Kasumi-1 (cell line): ENCODE data around the gene WDR1.

Source experiments
- DNase-seq, 2 experiments: peaks; one replicate each; lab custom pipeline; 2025; lab: John Stamatoyannopoulos, UW

Gene WDR1

GRCh38 chr4:10066670-10067651 is 49.6 kb downstream of the WDR1 start:
- no peak for DNase-seq

GRCh38 chr4:10066206-10066605 is 50.4 kb downstream of the WDR1 start:
- no peak for DNase-seq

- peak; percentile 63 to 66 for DNase-seq
These were observed 52.9 kb downstream of the WDR1 start for GRCh38 chr4:10063544-10064300.

- DNase-seq, result no peak
These were observed 54.8 kb downstream of the WDR1 start for GRCh38 chr4:10061650-10062415.

- DNase-seq, result no peak
These were observed 58.2 kb downstream of the WDR1 start for GRCh38 chr4:10058371-10058770.

GRCh38 chr4:10057023-10057395 is 59.6 kb downstream of the WDR1 start:
- DNase-seq, result no peak

GRCh38 chr4:10056334-10057022 is 60.1 kb downstream of the WDR1 start:
- DNase-seq, result no peak

GRCh38 chr4:10055871-10056270 is 60.7 kb downstream of the WDR1 start:
- no peak for DNase-seq

- DNase-seq, result no peak
These were observed 62.0 kb downstream of the WDR1 start for GRCh38 chr4:10054571-10055041.

- no peak for DNase-seq
These were observed 62.8 kb downstream of the WDR1 start for GRCh38 chr4:10053635-10054453.

- no peak for DNase-seq
These were observed 65.0 kb downstream of the WDR1 start for GRCh38 chr4:10051517-10052135.

- DNase-seq, result no peak
These were observed 65.9 kb downstream of the WDR1 start for GRCh38 chr4:10050721-10051120.

- DNase-seq, result no peak
These were observed 66.3 kb downstream of the WDR1 start for GRCh38 chr4:10050261-10050661.

- no peak for DNase-seq
These were observed 67.5 kb downstream of the WDR1 start for GRCh38 chr4:10048941-10049697.

- DNase-seq, result peak; percentile 21 to 44
These were observed 68.6 kb downstream of the WDR1 start for GRCh38 chr4:10047967-10048366.

GRCh38 chr4:10046471-10046870 is 70.1 kb downstream of the WDR1 start:
- no peak for DNase-seq

GRCh38 chr4:10045481-10045880 is 71.1 kb downstream of the WDR1 start:
- no peak for DNase-seq

GRCh38 chr4:10041036-10041435 is 75.6 kb downstream of the WDR1 start:
- no peak for DNase-seq
